ENCODE results near the gene CDIPT.
"Not testable (repeated sequence)": the region's sequence is repeated elsewhere in the genome, so short reads cannot be mapped to it uniquely, and the experiment has no call there.

CDIPT gene, protein sequence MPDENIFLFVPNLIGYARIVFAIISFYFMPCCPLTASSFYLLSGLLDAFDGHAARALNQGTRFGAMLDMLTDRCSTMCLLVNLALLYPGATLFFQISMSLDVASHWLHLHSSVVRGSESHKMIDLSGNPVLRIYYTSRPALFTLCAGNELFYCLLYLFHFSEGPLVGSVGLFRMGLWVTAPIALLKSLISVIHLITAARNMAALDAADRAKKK

GRCh38 chr16:29862884-29863668 lies at the start of gene CDIPT:
CDIPT (minus strand) TSS chr16:29863226; CDS start chr16:29862857, 369 bp downstream.
- Histone ChIP-seq H3K36me3 (ENCODE audit: control insufficient read depth, insufficient read depth, low read length) (peaks cover 13% of the 10 kb centered on the region), H3K4me3 (ENCODE audit: low read length) (peak within 1 kb of the TSS; percentile 78), H3K4me1 (ENCODE audit: control insufficient read depth, insufficient read depth, low read length) (peaks cover 3% of the 10 kb centered on the region; the same call in 1 of the 2 replicates), H3K27me3 (ENCODE audit: control insufficient read depth, insufficient read depth, low read length) (no peaks in the 10 kb centered on the region), H3K9me3 (ENCODE audit: control insufficient read depth, insufficient read depth, low read length) (no peaks in the 10 kb centered on the region), H3K27ac (ENCODE audit: low read length) (no peak within 1 kb of the TSS)
- WGBS (ENCODE audit: insufficient coverage, insufficient read length), result no CpG with 5 or more reads among the region's 57 CpGs
- DNase-seq (ENCODE audit: low read depth, low spot score), result peak; percentile 97

DNA sequence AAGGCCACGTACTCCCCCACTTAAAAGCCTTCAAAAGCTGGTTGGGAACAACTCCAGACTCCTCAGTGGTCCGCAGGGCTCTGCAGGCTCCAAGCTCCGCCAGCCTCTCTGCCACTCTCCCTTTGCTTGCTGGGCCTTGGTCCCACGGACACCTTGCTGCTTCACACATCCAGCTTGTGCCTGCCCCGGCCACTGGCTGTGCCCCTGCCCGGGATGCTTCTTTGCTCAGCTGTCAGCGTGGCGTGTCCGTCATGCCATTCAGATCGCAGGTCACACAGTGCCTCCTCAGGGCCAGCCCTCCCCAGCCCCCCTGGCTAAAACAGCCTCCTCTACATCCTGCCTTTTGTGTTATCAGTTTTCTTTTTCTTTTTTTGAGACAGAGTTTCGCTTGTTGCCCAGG lies 49.1 kb upstream of the CDIPT start:
- WGBS (ENCODE audit: insufficient coverage, insufficient read length), result no CpG with 5 or more reads among the region's 11 CpGs
- Histone ChIP-seq H3K27ac (ENCODE audit: low read length) (no peak overlapping the region), H3K36me3 (ENCODE audit: control insufficient read depth, insufficient read depth, low read length) (no peaks in the 10 kb centered on the region), H3K9me3 (ENCODE audit: control insufficient read depth, insufficient read depth, low read length) (no peaks in the 10 kb centered on the region), H3K4me1 (ENCODE audit: control insufficient read depth, insufficient read depth, low read length) (no peaks in the 10 kb centered on the region), H3K27me3 (ENCODE audit: control insufficient read depth, insufficient read depth, low read length) (no peaks in the 10 kb centered on the region), H3K4me3 (ENCODE audit: low read length) (no peak overlapping the region)
- DNase-seq (ENCODE audit: low read depth, low spot score), result no peak

DNA sequence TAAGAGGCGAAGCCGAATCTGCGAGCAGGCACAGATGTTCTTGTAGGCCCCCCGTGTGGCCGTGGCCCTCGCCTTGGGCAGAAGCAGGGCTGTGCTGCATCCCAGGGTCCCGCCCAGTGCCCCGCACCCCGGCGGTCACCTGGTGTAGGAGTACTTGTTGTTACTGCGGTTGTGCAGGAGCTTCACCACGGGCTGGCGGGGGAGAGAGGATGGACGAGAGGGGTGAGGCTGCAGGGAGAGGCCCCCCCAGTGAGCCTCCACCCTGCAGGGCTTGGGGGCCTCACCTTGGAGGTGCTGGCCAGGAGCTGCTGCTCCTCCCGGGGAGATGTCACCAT lies 48.6 kb upstream of the CDIPT start:
- WGBS (ENCODE audit: insufficient coverage, insufficient read length), result no CpG with 5 or more reads among the region's 15 CpGs
- no peak for DNase-seq (ENCODE audit: low read depth, low spot score)
- H3K27me3 ChIP-seq (ENCODE audit: control insufficient read depth, insufficient read depth, low read length), result no peaks in the 10 kb centered on the region
- no peaks in the 10 kb centered on the region for H3K4me1 ChIP-seq (ENCODE audit: control insufficient read depth, insufficient read depth, low read length)
- no peak overlapping the region for H3K4me3 ChIP-seq (ENCODE audit: low read length)
- H3K27ac ChIP-seq (ENCODE audit: low read length), result no peak overlapping the region
- no peaks in the 10 kb centered on the region for H3K9me3 ChIP-seq (ENCODE audit: control insufficient read depth, insufficient read depth, low read length)
- no peaks in the 10 kb centered on the region for H3K36me3 ChIP-seq (ENCODE audit: control insufficient read depth, insufficient read depth, low read length)

GRCh38 chr16:29910819-29911675 lies 48.0 kb upstream of the CDIPT start:
- no peaks in the 10 kb centered on the region for H3K36me3 ChIP-seq (ENCODE audit: control insufficient read depth, insufficient read depth, low read length)

GRCh38 chr16:29909851-29910250 lies 46.8 kb upstream of the CDIPT start:
- H3K4me3 ChIP-seq (ENCODE audit: low read length); H3K27me3 ChIP-seq (ENCODE audit: control insufficient read depth, insufficient read depth, low read length); DNase-seq (ENCODE audit: low read depth, low spot score); H3K9me3 ChIP-seq (ENCODE audit: control insufficient read depth, insufficient read depth, low read length); H3K27ac ChIP-seq (ENCODE audit: low read length); H3K4me1 ChIP-seq (ENCODE audit: control insufficient read depth, insufficient read depth, low read length); H3K36me3 ChIP-seq (ENCODE audit: control insufficient read depth, insufficient read depth, low read length): not testable (repeated sequence)
- WGBS (ENCODE audit: insufficient coverage, insufficient read length), result no CpG with 5 or more reads among the region's 6 CpGs

More at GRCh38 chr16:29910819-29911675, 48.0 kb upstream of the CDIPT start:
- H3K9me3 ChIP-seq (ENCODE audit: control insufficient read depth, insufficient read depth, low read length), result no peaks in the 10 kb centered on the region
- no peak for DNase-seq (ENCODE audit: low read depth, low spot score)
- H3K4me1 ChIP-seq (ENCODE audit: control insufficient read depth, insufficient read depth, low read length), result no peaks in the 10 kb centered on the region
- H3K4me3 ChIP-seq (ENCODE audit: low read length), result no peak overlapping the region
- no peak overlapping the region for H3K27ac ChIP-seq (ENCODE audit: low read length)
- H3K27me3 ChIP-seq (ENCODE audit: control insufficient read depth, insufficient read depth, low read length), result no peaks in the 10 kb centered on the region
- WGBS (ENCODE audit: insufficient coverage, insufficient read length), result no CpG with 5 or more reads among the region's 20 CpGs

DNA sequence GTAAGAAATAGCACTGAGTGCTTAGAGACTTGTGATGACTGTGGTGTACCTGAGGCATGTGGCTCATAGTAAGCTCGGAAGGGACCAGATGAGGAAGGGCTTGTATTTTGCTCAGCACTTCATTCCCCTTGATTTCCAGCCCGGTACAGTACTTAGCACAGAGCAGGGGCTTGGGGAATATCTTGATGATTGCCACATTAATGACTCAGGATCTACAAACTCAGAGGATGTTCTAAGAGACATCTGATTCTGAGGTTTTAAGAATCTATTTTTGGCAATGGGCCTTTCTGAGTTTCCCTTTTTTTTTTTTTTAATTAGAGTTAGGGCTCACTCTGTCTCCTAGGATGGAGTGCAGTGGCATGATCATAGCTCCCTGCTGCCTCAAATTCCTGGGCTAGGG lies 46.4 kb upstream of the CDIPT start:
- Histone ChIP-seq H3K9me3 (ENCODE audit: control insufficient read depth, insufficient read depth, low read length) (no peaks in the 10 kb centered on the region), H3K27ac (ENCODE audit: low read length) (no peak overlapping the region), H3K4me3 (ENCODE audit: low read length) (no peak overlapping the region), H3K36me3 (ENCODE audit: control insufficient read depth, insufficient read depth, low read length) (peaks cover 3% of the 10 kb centered on the region; the same call in 1 of the 2 replicates), H3K4me1 (ENCODE audit: control insufficient read depth, insufficient read depth, low read length) (no peaks in the 10 kb centered on the region), H3K27me3 (ENCODE audit: control insufficient read depth, insufficient read depth, low read length) (no peaks in the 10 kb centered on the region)
- no CpG with 5 or more reads among the region's 2 CpGs for WGBS (ENCODE audit: insufficient coverage, insufficient read length)
- DNase-seq (ENCODE audit: low read depth, low spot score), result no peak

DNA sequence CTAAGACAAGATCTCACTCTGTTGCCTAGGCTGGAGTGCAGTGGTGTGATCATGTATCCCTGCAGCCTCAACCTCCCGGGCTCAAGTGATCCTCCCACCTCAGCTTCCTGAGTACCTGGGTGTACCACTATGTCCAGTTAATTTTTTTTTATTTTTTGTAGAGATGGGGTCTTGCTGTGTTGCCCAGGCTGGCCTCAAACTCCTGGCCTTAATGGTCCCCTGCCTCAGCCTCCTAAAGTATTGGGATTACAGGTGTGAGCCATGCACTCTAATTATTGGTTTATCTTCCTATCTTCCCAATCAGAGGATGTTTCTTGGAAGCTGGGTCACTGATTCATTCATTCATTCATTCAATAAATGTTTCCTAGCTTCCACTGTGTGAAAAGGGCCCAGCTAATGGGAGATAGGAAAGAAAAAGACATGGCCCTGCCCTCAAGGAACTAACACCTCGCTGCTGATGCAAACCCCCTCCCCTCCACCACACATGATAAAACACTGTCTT lies 45.7 kb upstream of the CDIPT start:
- Histone ChIP-seq H3K4me3 (ENCODE audit: low read length) (no peak overlapping the region), H3K9me3 (ENCODE audit: control insufficient read depth, insufficient read depth, low read length) (no peaks in the 10 kb centered on the region), H3K27me3 (ENCODE audit: control insufficient read depth, insufficient read depth, low read length) (no peaks in the 10 kb centered on the region), H3K27ac (ENCODE audit: low read length) (no peak overlapping the region), H3K4me1 (ENCODE audit: control insufficient read depth, insufficient read depth, low read length) (no peaks in the 10 kb centered on the region), H3K36me3 (ENCODE audit: control insufficient read depth, insufficient read depth, low read length) (peaks cover 3% of the 10 kb centered on the region; the same call in 1 of the 2 replicates)
- no CpG with 5 or more reads among the region's 2 CpGs for WGBS (ENCODE audit: insufficient coverage, insufficient read length)
- DNase-seq (ENCODE audit: low read depth, low spot score), result no peak

DNA sequence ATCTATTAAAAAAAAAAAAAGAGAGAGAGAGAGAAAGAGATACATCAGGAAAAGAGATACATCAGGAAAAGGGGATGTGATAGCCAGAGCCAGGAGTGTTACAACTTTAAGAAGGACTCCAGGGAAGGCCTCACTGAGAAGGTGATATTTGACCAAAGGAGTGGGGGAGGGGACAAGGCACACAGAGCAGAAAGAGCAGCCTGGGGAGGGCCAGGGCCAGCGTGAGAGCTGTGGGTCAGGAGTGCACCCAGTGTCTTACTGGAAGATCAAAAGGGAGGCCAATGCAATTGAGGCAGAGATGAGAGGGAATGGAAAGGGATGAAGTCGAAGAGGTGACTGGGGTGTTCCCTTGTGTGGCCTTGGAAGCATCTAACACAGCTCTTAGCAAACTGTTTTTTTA lies 44.9 kb upstream of the CDIPT start:
- WGBS (ENCODE audit: insufficient coverage, insufficient read length), result no CpG with 5 or more reads among the region's 2 CpGs
- H3K9me3 ChIP-seq (ENCODE audit: control insufficient read depth, insufficient read depth, low read length), result no peaks in the 10 kb centered on the region
- DNase-seq (ENCODE audit: low read depth, low spot score), result no peak
- H3K27me3 ChIP-seq (ENCODE audit: control insufficient read depth, insufficient read depth, low read length), result no peaks in the 10 kb centered on the region
- peaks cover 3% of the 10 kb centered on the region; the same call in 1 of the 2 replicates for H3K36me3 ChIP-seq (ENCODE audit: control insufficient read depth, insufficient read depth, low read length)
- H3K4me3 ChIP-seq (ENCODE audit: low read length), result no peak overlapping the region
- H3K27ac ChIP-seq (ENCODE audit: low read length), result no peak overlapping the region
- H3K4me1 ChIP-seq (ENCODE audit: control insufficient read depth, insufficient read depth, low read length), result no peaks in the 10 kb centered on the region

DNA sequence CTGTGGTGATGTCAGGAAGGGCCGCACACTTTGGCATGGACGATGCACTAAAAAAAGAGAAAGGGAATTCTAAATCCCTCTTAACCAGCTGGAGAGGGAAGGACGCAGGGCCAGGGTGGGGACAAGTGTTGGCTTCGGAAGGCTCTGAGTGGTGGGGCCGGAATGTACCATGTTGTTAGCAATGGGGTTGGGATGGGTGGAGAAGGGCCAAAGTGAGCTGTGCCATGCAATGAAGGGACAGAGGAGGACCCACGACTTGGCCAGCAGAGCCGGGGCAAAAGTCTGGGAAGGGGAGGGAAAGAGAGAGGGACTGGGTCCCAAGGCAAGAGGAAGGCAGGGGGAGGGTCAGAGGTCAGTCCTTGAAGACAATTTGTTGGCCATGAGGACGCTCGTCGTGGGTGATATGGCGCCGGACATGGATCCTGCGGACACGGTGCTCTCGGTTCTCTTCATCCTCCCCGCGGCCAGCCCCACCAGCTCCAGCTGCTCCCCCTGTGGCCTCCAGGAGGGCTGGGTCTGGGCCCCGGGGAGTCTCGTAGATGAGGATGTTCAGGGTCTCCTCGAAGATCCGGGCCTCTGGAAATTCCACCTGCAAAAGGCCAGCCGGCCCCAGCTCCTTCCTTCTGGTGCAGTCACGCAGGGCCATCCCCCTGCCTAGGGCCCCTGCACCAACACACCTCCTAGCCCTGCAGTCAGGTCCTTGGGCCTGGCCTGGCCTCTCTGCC lies 43.7 kb upstream of the CDIPT start:
- Histone ChIP-seq H3K4me1 (ENCODE audit: control insufficient read depth, insufficient read depth, low read length) (no peaks in the 10 kb centered on the region), H3K9me3 (ENCODE audit: control insufficient read depth, insufficient read depth, low read length) (no peaks in the 10 kb centered on the region), H3K27me3 (ENCODE audit: control insufficient read depth, insufficient read depth, low read length) (no peaks in the 10 kb centered on the region), H3K4me3 (ENCODE audit: low read length) (no peak overlapping the region), H3K27ac (ENCODE audit: low read length) (no peak overlapping the region), H3K36me3 (ENCODE audit: control insufficient read depth, insufficient read depth, low read length) (peaks cover 3% of the 10 kb centered on the region; the same call in 1 of the 2 replicates)
- WGBS (ENCODE audit: insufficient coverage, insufficient read length), result no CpG with 5 or more reads among the region's 23 CpGs
- no peak for DNase-seq (ENCODE audit: low read depth, low spot score)

DNA sequence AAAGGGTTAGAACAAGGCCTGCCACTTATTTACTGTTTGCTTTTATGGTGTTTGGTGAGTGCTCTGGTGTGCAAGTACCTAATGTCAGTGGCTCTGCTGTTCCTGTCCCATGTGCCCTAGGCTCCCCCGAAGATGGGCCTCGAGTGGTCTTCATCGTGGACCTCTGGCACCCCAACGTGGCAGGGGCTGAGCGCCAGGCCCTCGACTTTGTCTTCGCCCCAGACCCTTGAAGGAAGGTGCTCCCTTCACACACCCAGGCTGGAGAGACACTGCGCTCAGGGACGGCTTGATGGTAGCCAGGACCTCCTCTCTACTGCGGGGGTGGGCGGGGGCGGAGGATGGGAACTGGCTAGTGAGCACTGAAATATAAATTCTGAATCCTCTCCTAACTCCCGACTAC lies 42.6 kb upstream of the CDIPT start:
- Histone ChIP-seq H3K4me3 (ENCODE audit: low read length) (no peak overlapping the region), H3K4me1 (ENCODE audit: control insufficient read depth, insufficient read depth, low read length) (peaks cover 4% of the 10 kb centered on the region; the same call in 1 of the 2 replicates), H3K27ac (ENCODE audit: low read length) (no peak overlapping the region), H3K9me3 (ENCODE audit: control insufficient read depth, insufficient read depth, low read length) (no peaks in the 10 kb centered on the region), H3K27me3 (ENCODE audit: control insufficient read depth, insufficient read depth, low read length) (no peaks in the 10 kb centered on the region), H3K36me3 (ENCODE audit: control insufficient read depth, insufficient read depth, low read length) (peaks cover 3% of the 10 kb centered on the region; the same call in 1 of the 2 replicates)
- no CpG with 5 or more reads among the region's 13 CpGs for WGBS (ENCODE audit: insufficient coverage, insufficient read length)
- DNase-seq (ENCODE audit: low read depth, low spot score), result no peak

Measured in iPS DF 6.9 (cell line).